GM12875 (cell line): ENCODE results near the gene UAP1.

Experiments
- H3K4me3 ChIP-seq: one replicate; pipeline ENCODE4 v1.5.1; 2011; ENCODE audit warnings: low read depth, low read length, control low read depth
- CTCF ChIP-seq: IDR thresholded peaks from 2 replicates; pipeline ENCODE4 v1.5.1; 2011; ENCODE audit warnings: low read depth, mild to moderate bottlenecking, control low read depth, inconsistent platforms, low read length, moderate library complexity, borderline replicate concordance; ENCODE audit not compliant: insufficient read depth

The UAP1 gene

GRCh38 chr1:162538815-162539431 is 22.6 kb upstream of the UAP1 start:
- H3K4me3 ChIP-seq, result no peak overlapping the region

GRCh38 chr1:162541619-162542141 is 19.8 kb upstream of the UAP1 start:
- H3K4me3 ChIP-seq, result no peak overlapping the region
- TF ChIP-seq CTCF, result no peak

More at GRCh38 chr1:162538815-162539431, 22.6 kb upstream of the UAP1 start:
- no peak for TF ChIP-seq CTCF

GRCh38 chr1:162543228-162543627 is 18.3 kb upstream of the UAP1 start:
- no peak for TF ChIP-seq CTCF
- H3K4me3 ChIP-seq, result no peak overlapping the region

GRCh38 chr1:162548170-162548569 is 13.4 kb upstream of the UAP1 start:
- TF ChIP-seq CTCF, result no peak
- no peak overlapping the region for H3K4me3 ChIP-seq

- H3K4me3 ChIP-seq, result no peak overlapping the region
- TF ChIP-seq CTCF, result no peak
These were observed 12.5 kb upstream of the UAP1 start for GRCh38 chr1:162549001-162549400.

GRCh38 chr1:162550925-162551324 is 10.6 kb upstream of the UAP1 start:
- H3K4me3 ChIP-seq, result no peak overlapping the region
- no peak for TF ChIP-seq CTCF

- TF ChIP-seq CTCF, result no peak
- H3K4me3 ChIP-seq, result no peak overlapping the region
These were observed 9.4 kb upstream of the UAP1 start for GRCh38 chr1:162551969-162552683.
